K562 (cell line): Measurements from ENCODE around the gene ATP9B. TPM values are rescaled to one million over a fixed set of nuclear protein-coding genes. Genes with fewer than 3 reads are reported as not detected.
A peak's percentile ranks its signal among the peaks of the same experiment; 100 is the strongest.

ENCODE experiments used
- ATAC-seq: fragments of 200-7000 bp; cut with Tn5 transposase; 3 replicates; pipeline ENCODE4 v1.9.1; 2020; ENCODE audit warnings: moderate library complexity
- BruUV-seq: library from RNA; stranded (reverse); fragments of 400-500 nt; replicated peaks from 2 replicates; lab custom pipeline; 2021; lab: Mats Ljungman, UMichigan
- CTCF ChIA-PET: fragments of 300-600 bp; formaldehyde crosslinking; extraction: SDS; loops from one replicate; lab custom pipeline; 2021; ENCODE audit warnings: low intra/inter-chr PET ratio; lab: Yijun Ruan, JAX
- POLR2A ChIA-PET: fragments of 300-600, 350-650 bp; sonication (Branson Sonifier 250); formaldehyde crosslinking; extraction: SDS; loops from one replicate; lab custom pipeline; 2021; ENCODE audit warnings: antibody characterized with exemption, inconsistent platforms; lab: Yijun Ruan, JAX
- DNase-seq, 4 experiments: peaks; one replicate each; pipeline versions ENCODE4 v3.0.0 to v3.0.0-alpha.2; 2011 to 2018; ENCODE audit warnings: low spot score in 3 of 4, mixed read lengths in 3 of 4; ENCODE audit errors: extremely low read depth in 1 of 4
- FAIRE-seq: peaks from 2 replicates; lab custom pipeline; 2011; peaks lifted over from hg19 to GRCh38; lab: Jason Lieb, UNC
- H2AFZ ChIP-seq: 2 replicates; pipeline ENCODE4 v1.6.0; 2011; ENCODE audit warnings: low read depth, low read length, control low read depth, inconsistent platforms
- H3K27ac ChIP-seq: fragments of 200-600 bp; 3 replicates; pipeline ENCODE4 v1.8.0; 2011; ENCODE audit warnings: low read depth, mild to moderate bottlenecking, control low read depth, inconsistent platforms, low read length, moderate library complexity, mixed read lengths; ENCODE audit errors: extremely low read depth
- H3K27me3 ChIP-seq, 2 experiments: fragments of 300-600 bp in 1 of 2; 2 replicates in 1 of 2; 3 replicates in 1 of 2; pipeline versions ENCODE4 v1.6.0 to v1.8.0; 2011; ENCODE audit warnings: inconsistent platforms in 2 of 2, low read length in 2 of 2, mild to moderate bottlenecking in 1 of 2, mixed read lengths in 1 of 2, moderate library complexity in 1 of 2; ENCODE audit not compliant: control insufficient read depth in 2 of 2, insufficient read depth in 2 of 2
- H3K36me3 ChIP-seq: fragments of 300-600 bp; 3 replicates; pipeline ENCODE4 v1.8.0; 2011; ENCODE audit warnings: mild to moderate bottlenecking, low read length, inconsistent platforms; ENCODE audit not compliant: control insufficient read depth, insufficient read depth
- H3K4me1 ChIP-seq, 2 experiments: fragments of 200-600 bp in 1 of 2; replicated peaks in 1 of 2; 2 replicates in 1 of 2; 3 replicates in 1 of 2; pipeline versions ENCODE4 v1.5.1 to v1.8.0; 2011; ENCODE audit warnings: inconsistent platforms in 2 of 2, low read length in 2 of 2, mild to moderate bottlenecking in 1 of 2, mixed read lengths in 1 of 2, moderate library complexity in 1 of 2; ENCODE audit not compliant: control insufficient read depth in 2 of 2, insufficient read depth in 2 of 2
- H3K4me2 ChIP-seq: 2 replicates; pipeline ENCODE4 v1.6.1; 2011; ENCODE audit warnings: low read length, control low read depth, inconsistent platforms, mixed read lengths; ENCODE audit not compliant: insufficient read depth
- H3K4me3 ChIP-seq: fragments of 200-600 bp; sonication (generic), shearing (Covaris generic); 2 replicates; pipeline ENCODE4 v1.5.1; 2016; ENCODE audit warnings: control low read depth, inconsistent platforms
- H3K79me2 ChIP-seq: fragments of 200-600 bp; 3 replicates; pipeline ENCODE4 v1.8.0; 2011; ENCODE audit warnings: low read length, inconsistent platforms; ENCODE audit not compliant: control insufficient read depth, insufficient read depth
- H3K9ac ChIP-seq, 2 experiments: 2 replicates each; pipeline versions ENCODE4 v1.6.0 to v1.6.1; 2011; ENCODE audit warnings: low read depth in 2 of 2, low read length in 2 of 2, control low read depth in 1 of 2, inconsistent platforms in 1 of 2, mild to moderate bottlenecking in 1 of 2, mixed read lengths in 1 of 2; ENCODE audit not compliant: insufficient read depth in 1 of 2
- H3K9me1 ChIP-seq: one replicate; pipeline ENCODE4 v1.6.0; 2011; ENCODE audit warnings: inconsistent platforms, mild to moderate bottlenecking, low read length, moderate library complexity; ENCODE audit not compliant: control insufficient read depth, insufficient read depth
- H3K9me3 ChIP-seq: replicated peaks from 2 replicates; pipeline ENCODE4 v1.5.1; 2011; ENCODE audit warnings: low read depth, low read length, inconsistent platforms; ENCODE audit not compliant: control insufficient read depth, insufficient read depth
- H4K20me1 ChIP-seq: replicated peaks from 2 replicates; pipeline ENCODE4 v1.6.1; 2011; ENCODE audit warnings: low read length, inconsistent platforms, mixed read lengths; ENCODE audit not compliant: control insufficient read depth, insufficient read depth
- CBFA2T3 ChIP-seq: fragments of 450-650 bp; IDR thresholded peaks from 2 replicates; pipeline ENCODE4 v1.6.1; 2017
- KDM2B ChIP-seq: fragments of 250-450 bp; sonication (Bioruptor Pico); IDR thresholded peaks from 2 replicates; pipeline ENCODE4 v1.8.0; 2021; ENCODE audit warnings: mild to moderate bottlenecking, moderate library complexity
- ZNF3 ChIP-seq: fragments of 250-450 bp; sonication (Bioruptor Pico); IDR thresholded peaks from 2 replicates; pipeline ENCODE4 v1.5.0; 2021; ENCODE audit warnings: mild to moderate bottlenecking, moderate library complexity
- WGBS: fragments of 100-300 bp; shearing (Covaris generic); methylation state at CpG from one replicate; pipeline ENCODE4 v1.1.6; 2016; ENCODE audit warnings: low coverage, mixed read lengths; ENCODE audit not compliant: insufficient coverage; ENCODE audit errors: missing lambda C conversion rate; 5-methylcytosine and 5-hydroxymethylcytosine counted together
- in situ Hi-C: fragments of 300-500 bp; cut with MboI; formaldehyde crosslinking; loops from 4 replicates; pipeline ENCODE4 v1.15.0; 2018; ENCODE audit warnings: inconsistent platforms, mixed read lengths
- intact Hi-C: fragments of 100-400 bp; cut with micrococcal nuclease; formaldehyde crosslinking; loops from 2 replicates; pipeline ENCODE4 v1.14.2; 2022
- polyA plus RNA-seq, 8 experiments: library from polyadenylated mRNA; depleted of rRNA in 4 of 8; stranded (reverse) in 5 of 8; unstranded in 3 of 8; fragments of >200 nt; fragmentation: Nextera tagmentation in 2 of 8; fragmentation: Illumina TruSeq in 1 of 8; extraction: Ambion mirVana in 2 of 8; extraction: Trizol in 1 of 8; gene quantifications; 2 replicates each; pipeline versions ENCODE4 v1.2.1 to v1.2.3, GENCODE V29; 2011 to 2014; ENCODE audit warnings: inconsistent platforms in 1 of 8, missing spikeins in 1 of 8
- total RNA-seq, 7 experiments: library from RNA; depleted of rRNA in 6 of 7; stranded (reverse); fragments of >200 nt in 6 of 7; fragmentation: Illumina TruSeq in 2 of 7; extraction: Trizol in 2 of 7; gene quantifications; 2 replicates each; pipeline versions ENCODE4 v1.2.1 to v1.2.3, GENCODE V29; 2011 to 2021; ENCODE audit warnings: low replicate concordance in 1 of 7
- TF ChIP-seq, protein P1 (sequence below): sonication (generic); formaldehyde crosslinking; IDR thresholded peaks from 2 replicates; pipeline ENCODE4 v1.8.1; 2023; ENCODE audit warnings: mild to moderate bottlenecking, missing genetic modification reagents

The ATP9B gene
- total and polyA plus RNA-seq, 9 of the 15 experiments (the other 6 are each of a cell fraction or from before 2014, with no cell fraction given) = 0.66 to 13.2 (median 7.9) TPM

DNA sequence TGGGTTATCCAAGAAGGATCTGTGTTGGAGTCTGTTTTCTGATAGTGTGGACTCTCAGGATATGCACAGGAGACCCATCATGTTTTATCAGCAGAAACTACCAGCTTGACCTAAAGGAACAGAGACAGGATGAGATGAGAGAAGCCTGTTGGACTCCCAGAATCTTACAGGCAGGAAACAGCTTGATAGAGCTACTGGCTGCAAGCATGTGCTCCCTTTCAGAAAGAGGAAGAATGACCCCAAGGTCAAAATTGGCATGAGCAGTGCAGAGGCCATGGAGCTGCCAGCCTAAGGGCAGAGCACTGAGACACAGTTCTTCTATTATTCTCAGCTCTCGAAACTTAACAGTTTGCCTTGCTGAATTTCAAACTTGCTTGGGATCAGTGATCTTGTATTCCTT is 191.3 kb downstream of the ATP9B start:
- no TSS peak for BruUV-seq
- Histone ChIP-seq H3K9ac (no peak overlapping the region), H3K79me2 (no peaks in the 10 kb centered on the region), H3K4me1 (peaks cover 6 to 25% of the 10 kb centered on the region in 2 experiments; a peak in 3 of 5 replicates), H3K4me2 (no peak overlapping the region), H3K9me1 (no peaks in the 10 kb centered on the region), H3K4me3 (no peak overlapping the region), H3K9me3 (no peaks in the 10 kb centered on the region), H4K20me1 (no peaks in the 10 kb centered on the region), H3K36me3 (no peaks in the 10 kb centered on the region), H3K27me3 (no peaks in the 10 kb centered on the region), H3K27ac (no peak overlapping the region; the same call in 1 of the 3 replicates), H2AFZ (no peak overlapping the region)
- intact Hi-C loops (no loop called here), in situ Hi-C loops (no loop called here)
- 83% methylated on average over 1 of the region's 1 CpG for WGBS
- peak in 1 of 4 experiments; percentile 8 for DNase-seq
- TF ChIP-seq KDM2B (CRISPR knock-in tag) = no peak
- TF ChIP-seq, protein P1, sequence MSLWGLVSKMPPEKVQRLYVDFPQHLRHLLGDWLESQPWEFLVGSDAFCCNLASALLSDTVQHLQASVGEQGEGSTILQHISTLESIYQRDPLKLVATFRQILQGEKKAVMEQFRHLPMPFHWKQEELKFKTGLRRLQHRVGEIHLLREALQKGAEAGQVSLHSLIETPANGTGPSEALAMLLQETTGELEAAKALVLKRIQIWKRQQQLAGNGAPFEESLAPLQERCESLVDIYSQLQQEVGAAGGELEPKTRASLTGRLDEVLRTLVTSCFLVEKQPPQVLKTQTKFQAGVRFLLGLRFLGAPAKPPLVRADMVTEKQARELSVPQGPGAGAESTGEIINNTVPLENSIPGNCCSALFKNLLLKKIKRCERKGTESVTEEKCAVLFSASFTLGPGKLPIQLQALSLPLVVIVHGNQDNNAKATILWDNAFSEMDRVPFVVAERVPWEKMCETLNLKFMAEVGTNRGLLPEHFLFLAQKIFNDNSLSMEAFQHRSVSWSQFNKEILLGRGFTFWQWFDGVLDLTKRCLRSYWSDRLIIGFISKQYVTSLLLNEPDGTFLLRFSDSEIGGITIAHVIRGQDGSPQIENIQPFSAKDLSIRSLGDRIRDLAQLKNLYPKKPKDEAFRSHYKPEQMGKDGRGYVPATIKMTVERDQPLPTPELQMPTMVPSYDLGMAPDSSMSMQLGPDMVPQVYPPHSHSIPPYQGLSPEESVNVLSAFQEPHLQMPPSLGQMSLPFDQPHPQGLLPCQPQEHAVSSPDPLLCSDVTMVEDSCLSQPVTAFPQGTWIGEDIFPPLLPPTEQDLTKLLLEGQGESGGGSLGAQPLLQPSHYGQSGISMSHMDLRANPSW (CRISPR knock-in tag) = no peak
- TF ChIP-seq CBFA2T3 = peak; percentile 13; the same call in 1 of the 2 replicates
- TF ChIP-seq ZNF3 (CRISPR knock-in tag) = no peak
- FAIRE-seq = no peak
- POLR2A ChIA-PET = no interaction called here
- no peak for ATAC-seq
- CTCF ChIA-PET = no interaction called here
